ENCODE results near the gene SEC22A. TPM values are rescaled to one million over a fixed set of nuclear protein-coding genes. Genes with fewer than 3 reads are reported as not detected.

The SEC22A gene
- total RNA-seq, 1 experiment from 2014 or later = 16.4 TPM

DNA sequence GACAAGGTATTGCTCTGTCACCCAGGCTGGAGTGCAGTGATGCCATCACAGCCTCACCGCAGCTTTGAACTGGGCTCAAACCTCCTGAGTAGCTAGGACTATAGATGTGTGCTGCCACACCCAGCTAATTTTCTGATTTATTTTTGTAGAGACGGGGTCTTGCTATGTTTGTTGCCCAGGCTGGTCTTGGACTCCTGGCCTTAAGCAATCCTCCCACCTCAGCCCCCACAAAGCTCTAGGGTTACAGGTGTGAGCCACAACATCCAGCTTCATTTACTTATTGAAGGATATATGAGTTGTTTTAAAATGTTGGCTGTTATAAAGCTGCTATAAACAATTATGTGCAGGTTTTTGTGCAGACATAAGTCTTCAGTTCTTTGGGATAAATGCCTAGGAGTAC lies 62.2 kb downstream of the SEC22A start:
- DNase-seq (ENCODE audit: low spot score) = no peak

DNA sequence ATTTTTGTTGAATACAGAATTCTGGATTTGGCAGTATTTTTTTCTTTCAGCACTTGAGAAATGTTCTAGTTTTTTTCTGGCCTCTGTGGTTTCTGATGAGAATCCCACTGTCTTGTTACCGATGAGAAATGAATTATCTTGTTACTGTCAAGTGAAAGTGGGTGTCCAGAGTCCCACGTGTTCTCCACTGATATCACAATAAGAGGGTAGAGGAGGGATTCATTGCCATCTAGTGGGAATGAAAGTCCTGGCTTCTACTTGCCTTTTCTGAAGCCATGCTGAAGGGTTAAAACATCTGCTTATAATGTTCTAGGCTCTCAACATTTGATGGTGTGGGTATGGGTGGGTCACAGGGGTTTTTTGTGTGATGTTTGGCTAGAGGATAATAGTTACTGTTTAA lies 66.1 kb downstream of the SEC22A start:
- DNase-seq (ENCODE audit: low spot score) = no peak

DNA sequence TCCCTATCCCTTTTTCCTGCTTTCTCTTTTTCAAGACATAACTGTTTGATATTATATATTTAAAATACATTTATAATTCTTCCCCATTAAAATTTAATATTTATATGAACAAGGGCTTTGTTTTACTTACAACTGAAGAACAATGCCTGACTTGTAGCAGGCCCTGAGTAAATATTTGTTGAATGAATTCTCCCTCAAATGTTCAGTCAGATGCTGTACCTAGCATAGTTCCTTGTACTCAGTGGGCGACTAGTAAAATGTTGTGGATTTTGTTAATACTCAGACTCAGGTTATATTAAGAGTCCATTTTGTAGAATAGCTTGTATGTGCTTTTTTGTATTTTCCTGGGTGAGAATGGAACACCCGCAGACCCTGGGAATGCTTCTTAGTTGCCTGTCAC lies 69.1 kb downstream of the SEC22A start:
- no peak for DNase-seq (ENCODE audit: low spot score)

DNA sequence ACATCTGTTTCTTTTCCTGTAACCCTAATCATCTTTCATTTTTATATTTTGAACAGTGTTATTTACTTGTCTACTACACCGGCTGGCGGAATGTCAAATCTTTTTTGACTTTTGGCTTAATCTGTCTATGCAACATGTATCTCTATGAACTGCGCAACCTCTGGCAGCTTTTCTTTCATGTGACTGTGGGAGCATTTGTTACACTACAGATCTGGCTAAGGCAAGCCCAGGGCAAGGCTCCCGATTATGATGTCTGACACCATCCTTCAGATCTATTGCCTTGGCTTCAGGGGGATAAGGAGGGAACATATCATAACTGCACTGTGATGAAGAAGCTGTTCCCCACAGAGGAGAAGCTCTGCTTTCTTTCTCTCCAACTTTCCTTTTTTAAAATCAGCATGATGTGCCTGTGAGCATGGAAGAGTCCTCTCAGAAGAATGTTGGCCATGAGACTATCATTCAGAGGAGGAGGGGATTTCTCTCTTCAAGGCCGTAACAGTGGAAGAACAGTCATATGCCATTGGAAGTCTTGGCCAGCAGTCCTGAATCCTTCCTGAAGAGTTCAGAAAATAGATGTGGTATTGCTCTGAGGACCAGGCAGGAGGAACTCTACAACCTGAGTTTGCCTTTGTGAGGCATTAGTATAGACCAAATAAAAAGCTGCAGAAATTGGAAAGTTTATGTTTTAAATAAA lies 69.9 kb downstream of the SEC22A start:
- no peak for DNase-seq (ENCODE audit: low spot score)

DNA sequence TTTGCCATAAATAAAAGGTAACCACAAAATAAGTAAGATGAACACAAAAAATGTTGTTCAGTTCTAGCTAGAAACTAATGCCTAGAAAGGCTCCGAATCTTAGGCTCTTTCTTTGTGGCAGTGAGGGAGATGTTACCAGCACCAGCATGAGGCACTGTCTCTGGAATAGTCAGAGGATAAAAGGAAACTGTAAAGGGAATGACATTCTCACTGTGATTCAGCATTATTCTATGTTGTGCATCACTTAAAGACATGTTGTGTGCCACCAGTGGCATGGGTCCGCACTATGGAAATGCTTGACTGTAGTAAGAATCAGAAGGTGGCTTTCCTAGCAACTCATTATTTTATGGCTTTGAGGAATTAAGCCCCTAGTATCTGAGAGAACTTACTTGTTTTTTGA lies 70.8 kb downstream of the SEC22A start:
- no peak for DNase-seq (ENCODE audit: low spot score)

DNA sequence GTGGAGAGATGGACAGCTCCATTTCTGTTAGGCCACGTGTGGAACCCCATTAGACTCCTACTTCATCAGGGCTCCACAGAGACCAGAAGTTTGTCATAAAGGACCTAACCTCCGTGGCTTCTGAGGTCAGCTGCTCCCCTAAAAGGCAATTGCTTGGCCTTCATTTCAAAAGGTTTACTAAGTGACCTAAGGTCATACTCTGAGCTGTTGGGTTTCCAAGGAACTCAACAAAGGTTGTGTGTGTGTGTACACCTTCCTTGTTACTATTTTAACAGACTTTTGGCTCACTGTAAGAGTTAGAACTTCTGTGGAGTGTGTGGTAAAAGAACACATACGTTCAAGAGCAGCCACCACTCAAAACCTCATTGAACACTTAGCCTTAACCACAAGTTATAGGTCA lies 73.9 kb downstream of the SEC22A start:
- no peak for DNase-seq (ENCODE audit: low spot score)

DNA sequence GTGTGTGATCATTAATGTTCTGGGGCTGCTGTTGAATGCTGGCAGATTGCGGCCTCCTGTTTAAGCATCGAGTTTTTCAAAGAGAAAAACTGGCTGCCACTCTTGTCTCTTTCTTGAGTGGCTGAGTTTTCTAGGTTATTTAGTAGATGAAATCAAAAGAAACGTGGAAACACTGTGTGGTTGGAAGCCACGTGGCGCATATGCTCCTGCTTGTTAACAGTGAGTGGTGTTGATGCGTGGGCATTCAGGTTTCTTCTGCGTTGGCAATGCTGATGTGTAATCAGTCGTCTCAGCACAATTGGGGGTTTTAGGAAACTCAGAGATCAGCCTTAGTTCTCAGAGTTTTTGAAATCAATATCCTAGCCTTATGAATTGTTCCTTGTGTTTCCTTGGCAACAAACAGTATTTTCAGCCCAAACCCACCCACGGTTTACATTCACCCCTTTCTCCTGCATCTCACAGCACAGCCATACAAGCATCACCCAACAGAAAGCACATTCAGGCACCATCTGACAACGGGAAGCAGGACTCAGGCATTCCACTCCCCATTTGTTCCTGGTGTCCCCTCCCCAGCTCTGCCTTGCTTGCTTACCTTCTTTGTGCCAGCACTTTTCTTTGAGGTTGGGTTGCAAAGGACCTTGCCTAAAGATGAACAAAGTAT lies 74.7 kb downstream of the SEC22A start:
- DNase-seq (ENCODE audit: low spot score) = no peak

DNA sequence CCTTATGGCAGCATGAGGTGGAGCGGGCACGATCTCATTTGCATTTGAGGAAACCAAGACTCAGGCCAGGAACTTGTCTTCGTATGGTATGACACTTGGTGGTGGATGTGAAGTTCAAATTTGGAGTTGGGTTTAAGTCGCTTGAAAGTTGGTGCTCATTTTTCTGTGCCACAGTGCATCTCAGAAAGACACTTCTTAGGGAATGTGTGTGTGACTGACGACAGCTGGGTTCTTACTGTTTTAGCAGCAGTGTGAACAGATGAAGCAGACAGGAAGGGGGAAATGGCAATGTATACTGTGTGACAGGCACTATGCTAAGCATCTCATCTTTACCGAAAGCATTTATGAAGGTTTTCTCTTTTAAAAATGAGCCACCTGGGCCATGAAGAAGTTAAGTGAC lies 75.4 kb downstream of the SEC22A start:
- no peak for DNase-seq (ENCODE audit: low spot score)

DNA sequence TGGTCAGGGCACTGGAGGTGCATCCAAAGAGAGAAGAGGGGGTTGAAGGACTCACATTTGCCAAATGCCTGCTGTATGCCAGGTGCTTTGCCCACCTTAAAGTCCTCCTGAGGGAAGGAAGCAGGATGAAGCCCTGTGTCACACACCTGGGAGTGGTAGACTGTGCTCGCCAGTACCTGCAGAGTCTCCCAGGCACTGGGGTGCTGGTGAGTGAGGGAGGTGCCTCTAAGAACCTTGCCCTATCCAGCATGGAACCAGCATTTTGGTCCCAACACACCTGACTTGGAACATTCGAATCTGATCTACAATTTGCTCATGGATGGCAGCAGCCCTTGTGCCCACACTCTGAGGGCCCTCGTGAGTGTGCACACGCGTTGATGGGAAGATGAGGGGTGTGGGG lies 76.7 kb downstream of the SEC22A start:
- no peak for DNase-seq (ENCODE audit: low spot score)

DNA sequence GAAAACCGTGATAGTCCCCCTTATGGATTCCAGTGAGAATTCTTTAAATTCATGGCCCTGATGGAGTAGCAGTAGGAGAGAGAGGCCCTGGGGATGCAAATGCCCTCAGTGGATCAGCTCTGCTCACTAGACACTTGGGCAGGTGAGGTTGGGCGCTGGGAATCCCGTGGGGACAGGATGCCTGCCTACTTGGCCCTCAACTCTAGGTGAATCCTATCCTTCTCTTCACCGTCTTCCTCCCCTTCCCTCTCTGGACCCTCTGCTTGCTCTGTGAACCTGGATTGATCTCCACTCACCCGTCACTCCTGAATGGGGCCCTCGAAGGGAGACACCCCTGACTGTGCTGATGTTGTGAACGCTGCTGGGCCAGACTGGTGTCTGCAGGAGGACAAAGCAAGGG lies 77.4 kb downstream of the SEC22A start:
- DNase-seq (ENCODE audit: low spot score) = no peak

DNA sequence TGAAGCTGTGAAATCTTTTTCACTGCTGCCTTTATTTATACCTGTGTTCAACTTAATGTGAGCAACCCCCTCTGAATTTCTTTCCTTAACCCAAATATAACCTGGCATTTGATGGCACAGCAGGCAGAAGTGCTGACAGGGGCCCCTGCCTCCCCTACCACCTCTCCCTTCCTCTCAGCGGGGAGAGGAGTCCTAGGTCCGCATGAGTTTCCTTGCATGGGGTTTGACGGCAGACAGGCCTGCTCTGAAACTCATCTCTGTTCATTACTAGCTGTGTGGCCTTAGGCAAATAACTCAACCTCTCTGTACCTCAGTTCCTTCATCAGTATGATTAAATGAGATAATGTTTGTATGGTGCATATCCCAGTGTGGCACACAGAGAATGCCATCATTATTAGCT lies 79.7 kb downstream of the SEC22A start:
- DNase-seq (ENCODE audit: low spot score) = no peak

DNA sequence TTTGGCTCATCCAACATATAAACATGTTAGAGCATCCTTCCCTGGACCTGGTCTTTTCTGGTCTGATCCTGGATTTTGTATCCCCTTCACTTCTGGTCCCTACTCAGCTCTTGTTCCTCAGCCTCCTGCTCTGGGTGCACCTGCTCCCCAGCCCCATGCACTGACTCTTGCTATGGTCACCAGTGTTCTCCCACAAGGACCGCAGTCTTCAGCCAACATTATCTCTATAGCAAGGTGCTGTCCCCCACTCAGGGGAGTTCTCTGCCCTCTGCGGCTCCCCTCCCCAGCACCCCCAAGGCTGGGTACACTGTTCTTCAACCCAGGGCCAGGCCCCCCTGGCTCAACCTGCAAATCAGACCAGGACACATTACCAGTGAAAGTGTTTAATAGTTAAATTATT lies 80.2 kb downstream of the SEC22A start:
- DNase-seq (ENCODE audit: low spot score) = no peak

DNA sequence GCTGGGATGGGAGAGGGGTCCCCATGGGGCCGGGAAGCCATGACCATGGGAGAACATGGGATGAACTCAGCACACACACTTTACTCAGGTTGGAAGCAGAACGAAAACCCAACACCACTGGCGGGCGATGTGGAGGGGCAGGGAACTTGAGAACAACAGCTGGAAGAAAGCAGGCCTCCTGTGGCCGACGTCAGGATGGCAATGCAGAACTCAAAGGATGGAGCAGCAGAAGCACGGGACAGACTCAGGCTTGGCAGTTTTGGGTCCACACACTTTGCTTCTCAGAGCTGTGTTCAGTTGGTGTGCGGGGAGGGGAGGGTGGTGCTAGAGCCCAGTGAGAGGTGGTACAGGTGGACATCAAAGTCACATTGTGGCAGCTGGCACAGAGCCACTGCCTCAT lies 80.7 kb downstream of the SEC22A start:
- no peak for DNase-seq (ENCODE audit: low spot score)

DNA sequence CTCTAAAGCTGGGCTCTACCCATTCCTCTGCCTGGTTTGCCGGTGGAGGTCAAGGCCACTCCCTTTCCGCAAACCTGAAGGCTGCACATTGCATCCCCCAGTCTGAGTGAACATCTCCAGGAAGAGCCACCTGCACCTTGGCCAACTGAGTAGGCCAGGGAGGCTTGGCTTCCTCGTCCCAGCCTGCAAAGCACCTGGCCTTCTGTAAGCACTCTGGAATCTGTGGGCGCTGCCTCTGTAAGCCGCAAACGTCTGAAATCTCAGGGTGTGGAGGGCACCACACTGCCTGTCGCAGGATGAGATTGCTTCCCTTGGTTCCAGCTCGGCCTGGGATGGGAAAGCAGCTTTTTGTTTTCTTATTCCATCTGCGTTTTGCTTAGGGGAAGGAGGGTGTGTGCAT lies 81.3 kb downstream of the SEC22A start:
- no peak for DNase-seq (ENCODE audit: low spot score)

DNA sequence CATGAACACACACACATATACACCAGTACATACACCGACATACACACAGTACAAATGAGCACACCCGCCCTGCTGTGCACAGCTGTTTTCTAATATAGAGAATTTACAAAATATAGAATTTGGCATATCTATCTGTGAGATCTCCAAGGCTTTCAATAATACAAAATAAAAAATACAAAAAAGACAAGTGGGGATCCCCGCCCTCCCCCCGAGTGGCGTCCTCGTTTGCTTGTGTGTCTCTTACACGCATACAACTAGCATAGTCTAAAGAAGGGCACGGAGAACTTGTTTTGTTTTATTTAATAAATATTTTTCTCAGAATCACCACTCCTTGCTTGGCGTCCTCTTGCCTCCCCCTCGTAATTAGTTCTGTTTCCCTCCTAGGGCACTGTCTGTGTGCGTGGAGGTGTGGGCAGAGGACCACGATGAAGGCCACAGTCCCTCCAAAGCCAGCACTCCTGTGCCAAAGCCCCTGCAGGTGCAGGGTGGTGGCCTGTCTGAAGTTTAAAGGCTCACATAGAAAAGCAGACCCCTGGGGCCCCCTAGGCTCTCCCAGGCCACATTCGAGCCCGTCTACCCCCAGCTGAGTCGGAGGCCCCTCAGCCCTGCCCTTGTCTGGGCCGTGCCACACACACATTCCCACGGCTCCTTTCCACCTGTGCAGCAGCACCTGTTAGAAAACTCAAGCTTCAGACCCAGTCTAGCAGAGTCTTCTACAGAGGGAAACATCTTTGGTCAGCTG lies 82.1 kb downstream of the SEC22A start:
- no peak for DNase-seq (ENCODE audit: low spot score)

DNA sequence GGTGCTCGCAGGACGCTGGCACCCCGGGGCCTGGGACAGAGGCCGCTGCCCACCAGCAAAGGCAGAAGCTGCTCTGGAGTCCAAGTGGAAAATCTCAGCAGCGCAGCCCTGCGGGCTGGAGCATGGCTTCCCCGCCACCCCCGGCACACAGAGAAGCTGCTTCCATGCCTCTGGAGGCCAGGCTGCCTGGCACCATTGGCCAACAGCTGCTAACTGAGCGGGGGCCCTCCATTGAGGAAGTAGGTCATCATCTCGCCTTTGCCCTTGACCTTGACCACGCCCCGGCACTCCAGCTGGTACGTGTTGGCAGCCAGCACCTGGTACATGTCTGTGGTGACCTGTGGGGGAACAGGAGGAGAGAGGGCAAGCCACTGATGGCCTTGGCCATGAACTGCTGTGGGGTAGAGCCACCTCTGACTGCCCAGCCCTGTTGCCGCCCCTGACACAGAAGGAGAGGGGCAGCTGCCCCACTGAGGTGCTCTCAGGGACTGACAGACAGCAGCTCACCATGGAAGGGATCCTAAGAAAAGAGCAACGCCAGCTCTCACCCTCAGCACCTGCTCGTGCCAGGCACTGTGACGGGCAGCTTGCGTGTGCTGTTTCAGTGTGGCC lies 82.8 kb downstream of the SEC22A start:
- no peak for DNase-seq (ENCODE audit: low spot score)

DNA sequence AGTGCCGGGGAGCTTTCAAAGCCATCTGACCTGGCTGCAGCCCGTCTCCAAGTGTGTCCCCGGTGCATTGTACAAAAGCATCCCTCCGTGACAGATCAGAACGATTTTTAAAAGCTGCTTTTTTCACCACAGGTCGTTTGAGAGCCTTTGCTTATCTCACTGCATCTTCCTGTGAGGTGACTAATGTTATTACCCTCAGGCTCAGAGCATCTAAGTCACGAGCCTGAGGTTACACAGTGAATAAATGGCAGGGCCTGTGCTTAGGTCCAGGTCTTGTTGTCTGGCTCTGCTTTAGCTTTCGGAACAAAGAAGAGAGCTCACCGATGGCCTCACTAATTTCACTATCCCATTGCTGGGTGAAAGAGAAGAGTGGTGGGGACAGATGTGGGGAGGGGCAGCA lies 83.3 kb downstream of the SEC22A start:
- DNase-seq (ENCODE audit: low spot score) = no peak

DNA sequence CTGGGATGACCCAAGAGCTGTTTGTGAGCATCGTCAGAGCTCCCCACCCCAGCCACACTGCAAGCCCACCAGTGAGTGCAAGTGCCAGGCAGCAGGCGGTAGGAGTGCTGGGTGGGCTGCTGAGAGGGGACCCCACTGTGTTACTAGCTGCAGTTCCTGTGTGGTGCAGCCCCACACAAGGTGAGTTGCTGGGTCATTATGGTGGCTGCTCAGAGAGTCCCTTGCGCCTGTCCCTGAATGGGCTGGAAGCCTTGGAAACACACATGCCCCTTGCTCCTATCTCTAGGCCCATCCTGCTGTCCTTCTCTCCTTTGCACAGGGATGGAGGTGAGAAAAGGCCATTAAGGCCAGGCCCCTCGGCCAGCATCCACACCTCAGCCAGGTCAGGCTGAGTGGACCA lies 83.7 kb downstream of the SEC22A start:
- no peak for DNase-seq (ENCODE audit: low spot score)

DNA sequence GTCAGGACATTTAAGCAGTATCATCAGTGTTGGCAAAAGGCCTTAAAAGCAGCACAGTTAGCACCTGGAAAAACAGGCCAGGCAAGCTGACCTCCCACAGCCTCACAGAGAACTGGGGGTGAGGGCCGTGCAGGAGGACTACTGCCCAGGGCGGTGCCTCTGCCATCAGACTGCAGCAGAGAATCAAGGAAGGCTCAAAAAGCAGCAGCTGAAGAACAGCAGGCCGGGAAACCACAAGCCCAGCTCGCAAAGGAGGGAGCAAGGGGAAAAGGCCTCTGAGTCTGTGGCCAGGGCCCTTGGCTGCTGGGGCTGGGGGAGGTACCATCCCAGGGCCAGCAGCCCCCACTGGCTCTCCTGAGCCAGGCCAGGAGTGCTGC lies 84.2 kb downstream of the SEC22A start:
- no peak for DNase-seq (ENCODE audit: low spot score)

DNA sequence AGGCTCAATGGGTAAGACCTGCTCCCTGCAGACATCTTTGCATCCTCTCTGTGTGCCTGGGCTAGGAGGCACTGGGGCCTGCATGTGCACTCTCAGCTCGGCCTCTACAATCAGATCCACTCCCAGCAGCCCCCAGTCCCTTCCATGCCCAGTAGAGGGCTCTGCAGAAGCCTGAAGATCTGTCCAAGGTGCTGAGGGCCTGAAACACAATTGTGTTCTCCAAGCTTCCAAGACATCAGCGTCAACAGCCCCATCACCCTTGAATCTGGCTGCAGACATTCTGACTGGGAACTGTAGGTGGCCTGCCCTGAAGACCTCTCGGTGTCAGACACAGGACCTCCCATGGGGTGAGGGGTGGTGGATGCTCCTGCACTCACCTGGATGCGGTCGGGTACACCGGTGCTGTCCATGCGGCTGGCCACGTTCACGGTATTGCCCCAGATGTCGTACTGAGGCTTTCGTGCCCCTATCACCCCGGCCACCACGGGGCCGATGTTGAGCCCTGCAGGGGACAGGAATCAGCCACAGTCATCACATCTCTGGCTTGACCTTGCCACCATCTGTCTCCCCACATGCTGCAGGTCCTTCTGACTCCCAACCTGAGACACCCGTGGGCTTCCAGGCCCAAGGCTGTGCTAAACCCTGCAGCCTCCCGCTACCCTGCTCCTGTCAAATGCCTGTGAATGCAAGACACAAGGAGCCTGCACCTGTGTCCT lies 84.7 kb downstream of the SEC22A start:
- peak; percentile 82 for DNase-seq (ENCODE audit: low spot score)

DNA sequence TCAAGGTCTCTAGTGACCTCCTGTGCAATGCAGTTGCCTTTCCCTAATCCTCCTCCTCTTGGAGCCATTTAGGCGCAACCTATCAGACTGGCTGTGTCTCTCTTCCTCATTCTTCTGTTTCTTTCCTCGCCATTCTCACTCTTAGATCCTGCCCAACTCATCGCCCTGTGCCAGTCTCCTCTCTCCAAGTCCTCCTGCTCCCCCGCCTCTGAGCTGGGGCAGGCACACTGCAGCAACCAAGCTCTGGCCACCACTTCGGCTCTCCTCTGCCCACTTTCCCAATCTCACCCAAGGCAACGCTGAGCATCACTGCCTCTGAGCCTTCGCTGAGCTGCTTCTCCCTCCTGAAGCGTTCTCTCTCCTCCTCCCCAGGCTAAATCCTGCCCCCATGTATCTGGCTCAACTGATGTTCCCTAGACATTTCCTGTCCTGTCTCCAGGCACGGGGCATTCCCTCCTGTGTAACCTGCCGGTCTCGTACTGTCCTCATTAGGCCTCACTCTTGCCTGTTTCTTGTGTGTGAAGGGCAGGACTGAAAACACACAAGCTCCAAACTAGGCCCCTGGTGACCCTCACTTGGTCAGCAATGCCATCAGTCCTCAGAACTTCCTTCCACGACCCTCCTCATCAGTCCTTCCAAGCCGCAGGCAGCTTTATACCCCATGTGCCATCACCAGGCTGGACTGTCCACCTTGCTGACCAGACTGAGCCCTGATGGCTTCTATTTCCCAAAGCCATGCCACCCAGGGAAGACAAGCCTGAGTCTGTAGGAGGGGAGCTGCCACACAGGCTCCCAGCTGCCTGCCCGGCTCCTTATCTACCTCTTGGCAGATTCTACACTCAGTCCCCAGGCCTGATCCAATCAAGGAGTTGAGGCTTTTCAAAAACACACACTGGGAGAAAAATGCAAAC lies 85.6 kb downstream of the SEC22A start:
- DNase-seq (ENCODE audit: low spot score) = no peak
